C4-2B (cell line): Measurements from ENCODE around the gene KMT5B.

ENCODE experiments used
- H3K27ac ChIP-seq: fragments of 450-650 bp; 2 replicates; pipeline ENCODE4 v1.5.1; 2017
- CTCF ChIP-seq: fragments of 450-650 bp; conservative IDR thresholded peaks from 2 replicates; pipeline ENCODE4 v1.5.1; 2017; ENCODE audit warnings: mild to moderate bottlenecking
- ZFX ChIP-seq: fragments of 450-650 bp; IDR thresholded peaks from 2 replicates; pipeline ENCODE4 v1.6.1; 2017

The KMT5B gene

GRCh38 chr11:68143310-68143689, 69.8 kb downstream of the KMT5B start:
- H3K27ac ChIP-seq, result peak overlapping the region; percentile 74
- TF ChIP-seq CTCF (no peak), ZFX (no peak)

- peak; percentile 51; the same call in 1 of the 2 replicates for TF ChIP-seq ZFX
- no peak for TF ChIP-seq CTCF
- H3K27ac ChIP-seq, result peak overlapping the region; percentile 74
These were observed 70.4 kb downstream of the KMT5B start for GRCh38 chr11:68142441-68143309.

GRCh38 chr11:68142028-68142412, 71.1 kb downstream of the KMT5B start:
- peak overlapping the region; percentile 74 for H3K27ac ChIP-seq
- TF ChIP-seq ZFX (no peak), CTCF (no peak)

- H3K27ac ChIP-seq, result peak overlapping the region; percentile 74
- TF ChIP-seq CTCF (no peak), ZFX (no peak)
These were observed 71.7 kb downstream of the KMT5B start for GRCh38 chr11:68141246-68142027.

GRCh38 chr11:68140496-68141245, 72.4 kb downstream of the KMT5B start:
- no peak; the same call in 1 of the 2 replicates for TF ChIP-seq ZFX
- no peak for TF ChIP-seq CTCF
- H3K27ac ChIP-seq, result peak overlapping the region; percentile 74

- TF ChIP-seq CTCF (no peak), ZFX (no peak)
- H3K27ac ChIP-seq, result peak overlapping the region; percentile 50; the same call in 1 of the 2 replicates
These were observed 74.9 kb downstream of the KMT5B start for GRCh38 chr11:68138237-68138636.
